ENCODE results near the gene SLC6A17.

The SLC6A17 gene

GRCh38 chr1:110160538-110161100 lies 10.3 kb downstream of the SLC6A17 start:
- Histone ChIP-seq H4K20me1 (ENCODE audit: insufficient read depth, low read length, poor library complexity, severe bottlenecking) (no peaks in the 10 kb centered on the region), H3K79me2 (ENCODE audit: insufficient read depth, low read length) (no peaks in the 10 kb centered on the region), H3K4me1 (ENCODE audit: insufficient read depth, low read length, poor library complexity, severe bottlenecking) (no peaks in the 10 kb centered on the region), H3K4me3 (ENCODE audit: low read length, poor library complexity, severe bottlenecking) (no peak overlapping the region), H2AFZ (ENCODE audit: low read length) (no peak overlapping the region), H3K27me3 (ENCODE audit: insufficient read depth, low read length, poor library complexity, severe bottlenecking) (no peaks in the 10 kb centered on the region), H3K36me3 (ENCODE audit: insufficient read depth, low read length) (no peaks in the 10 kb centered on the region), H3F3A (ENCODE audit: low read depth) (no peaks in the 10 kb centered on the region), H3K9me2 (replicated peaks; ENCODE audit: low read depth, low read length) (no peaks in the 10 kb centered on the region), H3K9me3 (ENCODE audit: insufficient read depth, low read depth, low read length) (no peaks in the 10 kb centered on the region), H3K9ac (ENCODE audit: low read depth, low read length, poor library complexity, severe bottlenecking) (no peak overlapping the region), H3K4me2 (ENCODE audit: low read depth, low read length, poor library complexity, severe bottlenecking) (no peak overlapping the region)
- no peak for TF ChIP-seq EZH2phosphoT487 (IDR thresholded peaks at IDR 0.05; ENCODE audit: borderline replicate concordance)
- TF ChIP-seq, protein P1, sequence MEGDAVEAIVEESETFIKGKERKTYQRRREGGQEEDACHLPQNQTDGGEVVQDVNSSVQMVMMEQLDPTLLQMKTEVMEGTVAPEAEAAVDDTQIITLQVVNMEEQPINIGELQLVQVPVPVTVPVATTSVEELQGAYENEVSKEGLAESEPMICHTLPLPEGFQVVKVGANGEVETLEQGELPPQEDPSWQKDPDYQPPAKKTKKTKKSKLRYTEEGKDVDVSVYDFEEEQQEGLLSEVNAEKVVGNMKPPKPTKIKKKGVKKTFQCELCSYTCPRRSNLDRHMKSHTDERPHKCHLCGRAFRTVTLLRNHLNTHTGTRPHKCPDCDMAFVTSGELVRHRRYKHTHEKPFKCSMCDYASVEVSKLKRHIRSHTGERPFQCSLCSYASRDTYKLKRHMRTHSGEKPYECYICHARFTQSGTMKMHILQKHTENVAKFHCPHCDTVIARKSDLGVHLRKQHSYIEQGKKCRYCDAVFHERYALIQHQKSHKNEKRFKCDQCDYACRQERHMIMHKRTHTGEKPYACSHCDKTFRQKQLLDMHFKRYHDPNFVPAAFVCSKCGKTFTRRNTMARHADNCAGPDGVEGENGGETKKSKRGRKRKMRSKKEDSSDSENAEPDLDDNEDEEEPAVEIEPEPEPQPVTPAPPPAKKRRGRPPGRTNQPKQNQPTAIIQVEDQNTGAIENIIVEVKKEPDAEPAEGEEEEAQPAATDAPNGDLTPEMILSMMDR (conservative IDR thresholded peaks at IDR 0.05; ENCODE audit: low read length) = no peak

GRCh38 chr1:110161165-110161564 lies 10.9 kb downstream of the SLC6A17 start:
- Histone ChIP-seq H3F3A (ENCODE audit: low read depth) (no peaks in the 10 kb centered on the region), H3K36me3 (ENCODE audit: insufficient read depth, low read length) (no peaks in the 10 kb centered on the region), H3K79me2 (ENCODE audit: insufficient read depth, low read length) (no peaks in the 10 kb centered on the region), H3K27me3 (ENCODE audit: insufficient read depth, low read length, poor library complexity, severe bottlenecking) (no peaks in the 10 kb centered on the region), H3K4me2 (ENCODE audit: low read depth, low read length, poor library complexity, severe bottlenecking) (no peak overlapping the region), H3K9me2 (replicated peaks; ENCODE audit: low read depth, low read length) (no peaks in the 10 kb centered on the region), H3K4me1 (ENCODE audit: insufficient read depth, low read length, poor library complexity, severe bottlenecking) (no peaks in the 10 kb centered on the region), H3K9ac (ENCODE audit: low read depth, low read length, poor library complexity, severe bottlenecking) (no peak overlapping the region), H3K4me3 (ENCODE audit: low read length, poor library complexity, severe bottlenecking) (no peak overlapping the region), H2AFZ (ENCODE audit: low read length) (no peak overlapping the region), H4K20me1 (ENCODE audit: insufficient read depth, low read length, poor library complexity, severe bottlenecking) (no peaks in the 10 kb centered on the region), H3K9me3 (ENCODE audit: insufficient read depth, low read depth, low read length) (no peaks in the 10 kb centered on the region)
- TF ChIP-seq EZH2phosphoT487 (IDR thresholded peaks at IDR 0.05; ENCODE audit: borderline replicate concordance) = no peak
- TF ChIP-seq, protein P1 (conservative IDR thresholded peaks at IDR 0.05; ENCODE audit: low read length) = no peak

DNA sequence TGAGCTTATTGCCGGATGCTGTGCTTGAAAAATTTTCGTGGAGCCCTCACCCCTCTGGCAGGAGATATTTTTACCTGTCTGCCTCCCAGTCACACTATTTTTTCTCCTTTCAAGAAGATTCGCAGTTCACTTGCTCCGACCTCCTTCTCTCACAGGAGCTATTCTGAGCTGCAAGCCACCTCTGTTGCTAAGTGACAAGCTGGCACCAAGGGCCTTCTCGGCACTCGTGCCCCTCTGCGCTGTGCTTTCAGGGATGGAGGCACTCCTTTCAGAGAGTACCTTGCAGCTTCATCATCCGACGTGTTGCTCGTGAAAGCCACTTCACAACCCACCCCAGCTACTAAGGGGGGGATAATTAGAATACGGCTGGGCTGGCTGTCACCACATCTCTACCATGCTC lies 11.6 kb downstream of the SLC6A17 start:
- no peaks in the 10 kb centered on the region for H3K4me1 ChIP-seq (ENCODE audit: insufficient read depth, low read length, poor library complexity, severe bottlenecking)
- no peaks in the 10 kb centered on the region for H3K27me3 ChIP-seq (ENCODE audit: insufficient read depth, low read length, poor library complexity, severe bottlenecking)
- H3K9ac ChIP-seq (ENCODE audit: low read depth, low read length, poor library complexity, severe bottlenecking) = no peak overlapping the region
- H3K9me2 ChIP-seq (replicated peaks; ENCODE audit: low read depth, low read length) = no peaks in the 10 kb centered on the region
- no peaks in the 10 kb centered on the region for H3K79me2 ChIP-seq (ENCODE audit: insufficient read depth, low read length)
- no peak overlapping the region for H3K4me2 ChIP-seq (ENCODE audit: low read depth, low read length, poor library complexity, severe bottlenecking)
- no peaks in the 10 kb centered on the region for H4K20me1 ChIP-seq (ENCODE audit: insufficient read depth, low read length, poor library complexity, severe bottlenecking)
- H3K36me3 ChIP-seq (ENCODE audit: insufficient read depth, low read length) = no peaks in the 10 kb centered on the region
- no peak overlapping the region for H2AFZ ChIP-seq (ENCODE audit: low read length)
- H3K4me3 ChIP-seq (ENCODE audit: low read length, poor library complexity, severe bottlenecking) = no peak overlapping the region
- H3K9me3 ChIP-seq (ENCODE audit: insufficient read depth, low read depth, low read length) = no peaks in the 10 kb centered on the region
- no peaks in the 10 kb centered on the region for H3F3A ChIP-seq (ENCODE audit: low read depth)
- TF ChIP-seq, protein P1 (conservative IDR thresholded peaks at IDR 0.05; ENCODE audit: low read length) = no peak
- TF ChIP-seq EZH2phosphoT487 (IDR thresholded peaks at IDR 0.05; ENCODE audit: borderline replicate concordance) = no peak
